ENCODE data around the gene ADGRG6.

GRCh38 chr6:142345261-142345660 lies 43.5 kb downstream of the ADGRG6 start:
- TF ChIP-seq ZNF532 (CRISPR knock-in tag; IDR thresholded peaks at IDR 0.05; ENCODE audit: borderline replicate concordance) (no peak), ZNF263 (CRISPR knock-in tag; IDR thresholded peaks at IDR 0.05; ENCODE audit: low read depth) (no peak), SP1 (CRISPR knock-in tag; conservative IDR thresholded peaks at IDR 0.05) (no peak)
- TF ChIP-seq, protein P1, sequence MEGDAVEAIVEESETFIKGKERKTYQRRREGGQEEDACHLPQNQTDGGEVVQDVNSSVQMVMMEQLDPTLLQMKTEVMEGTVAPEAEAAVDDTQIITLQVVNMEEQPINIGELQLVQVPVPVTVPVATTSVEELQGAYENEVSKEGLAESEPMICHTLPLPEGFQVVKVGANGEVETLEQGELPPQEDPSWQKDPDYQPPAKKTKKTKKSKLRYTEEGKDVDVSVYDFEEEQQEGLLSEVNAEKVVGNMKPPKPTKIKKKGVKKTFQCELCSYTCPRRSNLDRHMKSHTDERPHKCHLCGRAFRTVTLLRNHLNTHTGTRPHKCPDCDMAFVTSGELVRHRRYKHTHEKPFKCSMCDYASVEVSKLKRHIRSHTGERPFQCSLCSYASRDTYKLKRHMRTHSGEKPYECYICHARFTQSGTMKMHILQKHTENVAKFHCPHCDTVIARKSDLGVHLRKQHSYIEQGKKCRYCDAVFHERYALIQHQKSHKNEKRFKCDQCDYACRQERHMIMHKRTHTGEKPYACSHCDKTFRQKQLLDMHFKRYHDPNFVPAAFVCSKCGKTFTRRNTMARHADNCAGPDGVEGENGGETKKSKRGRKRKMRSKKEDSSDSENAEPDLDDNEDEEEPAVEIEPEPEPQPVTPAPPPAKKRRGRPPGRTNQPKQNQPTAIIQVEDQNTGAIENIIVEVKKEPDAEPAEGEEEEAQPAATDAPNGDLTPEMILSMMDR (IDR thresholded peaks at IDR 0.05), result no peak
